Suprapubic skin (tissue), 4 donors: ENCODE measurements around the gene TSR1. TPM values are rescaled to one million over a fixed set of nuclear protein-coding genes. Genes with fewer than 3 reads are reported as not detected.

ENCODE experiments used
- DNase-seq, 2 donors: peaks; one replicate each; pipeline ENCODE4 v3.0.0-alpha.2; 2019; ENCODE audit warnings: low spot score in 2 of 2
- H3K27ac ChIP-seq: fragments of 200-600 bp; sonication (generic); one replicate; pipeline ENCODE4 v1.5.1; 2019
- H3K27me3 ChIP-seq: fragments of 200-600 bp; sonication (generic); one replicate; pipeline ENCODE4 v1.5.1; 2019
- H3K36me3 ChIP-seq: fragments of 200-600 bp; sonication (generic); one replicate; pipeline ENCODE4 v1.5.1; 2019
- H3K4me1 ChIP-seq: fragments of 200-600 bp; sonication (generic); one replicate; pipeline ENCODE4 v1.5.1; 2019
- H3K4me3 ChIP-seq: fragments of 200-600 bp; sonication (generic); one replicate; pipeline ENCODE4 v1.5.1; 2019; ENCODE audit warnings: mild to moderate bottlenecking
- H3K9me3 ChIP-seq: fragments of 200-600 bp; sonication (generic); one replicate; pipeline ENCODE4 v1.5.1; 2019
- EP300 ChIP-seq: sonication (generic); formaldehyde crosslinking; IDR thresholded peaks from one replicate; pipeline ENCODE4 v1.6.1; 2017; ENCODE audit warnings: antibody characterized with exemption
- POLR2A ChIP-seq, 2 donors: fragments of 450-650 bp; IDR thresholded peaks; one replicate each; pipeline ENCODE4 v1.6.1; 2017; ENCODE audit warnings: antibody characterized with exemption in 2 of 2, mild to moderate bottlenecking in 2 of 2, moderate library complexity in 2 of 2
- POLR2AphosphoS5 ChIP-seq, 3 donors: sonication (generic); formaldehyde crosslinking; IDR thresholded peaks; one replicate each; pipeline ENCODE4 v1.6.1; 2017; ENCODE audit warnings: antibody characterized with exemption in 3 of 3
- WGBS: methylation state at CpG from one replicate; pipeline ENCODE4 v1.1.5; 2018; 5-methylcytosine and 5-hydroxymethylcytosine counted together
- total RNA-seq, 4 donors: library from RNA; depleted of rRNA; stranded (reverse); fragments of >200 nt; gene quantifications; one replicate each; pipeline ENCODE4 v1.1.0, GENCODE V29; 2016
- TF ChIP-seq, protein P1 (sequence below), 2 donors: fragments of 200-600 bp in 1 of 2; fragments of 450-650 bp in 1 of 2; sonication (generic) in 1 of 2; IDR thresholded peaks; one replicate each; pipeline ENCODE4 v1.5.1; 2016 to 2019; ENCODE audit warnings: antibody characterized with exemption in 2 of 2, mild to moderate bottlenecking in 1 of 2, moderate library complexity in 1 of 2

Gene TSR1
- total RNA-seq, 4 donors from 2014 or later, result 44.3 to 68.6 (median 59.3) TPM

DNA sequence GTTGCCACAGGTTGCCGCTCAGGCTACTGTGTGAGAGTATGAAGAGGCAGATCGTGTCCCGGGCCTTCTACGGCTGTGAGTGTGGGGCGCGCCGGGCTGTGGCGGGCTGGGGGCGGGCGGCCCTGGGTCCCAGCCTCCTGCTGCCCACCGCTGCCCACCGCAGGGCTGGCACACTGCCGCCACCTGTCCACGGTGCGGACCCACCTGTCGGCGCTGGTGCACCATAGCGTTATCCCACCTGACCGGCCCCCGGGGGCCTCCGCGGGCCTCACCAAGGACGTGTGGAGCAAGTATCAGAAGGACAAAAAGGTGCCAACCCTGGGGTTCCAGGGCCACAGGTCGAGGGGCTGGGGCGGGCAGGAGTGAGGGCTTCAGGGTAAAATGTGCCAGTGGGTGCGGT lies 35.9 kb upstream of the TSR1 start:
- WGBS, result 98% methylated on average over 18 of the region's 26 CpGs
- Histone ChIP-seq H3K36me3 (peaks cover 54% of the 10 kb centered on the region), H3K27ac (no peak overlapping the region), H3K4me3 (no peak overlapping the region), H3K9me3 (no peaks in the 10 kb centered on the region), H3K4me1 (peaks cover 13% of the 10 kb centered on the region), H3K27me3 (no peaks in the 10 kb centered on the region)
- TF ChIP-seq, protein P1, sequence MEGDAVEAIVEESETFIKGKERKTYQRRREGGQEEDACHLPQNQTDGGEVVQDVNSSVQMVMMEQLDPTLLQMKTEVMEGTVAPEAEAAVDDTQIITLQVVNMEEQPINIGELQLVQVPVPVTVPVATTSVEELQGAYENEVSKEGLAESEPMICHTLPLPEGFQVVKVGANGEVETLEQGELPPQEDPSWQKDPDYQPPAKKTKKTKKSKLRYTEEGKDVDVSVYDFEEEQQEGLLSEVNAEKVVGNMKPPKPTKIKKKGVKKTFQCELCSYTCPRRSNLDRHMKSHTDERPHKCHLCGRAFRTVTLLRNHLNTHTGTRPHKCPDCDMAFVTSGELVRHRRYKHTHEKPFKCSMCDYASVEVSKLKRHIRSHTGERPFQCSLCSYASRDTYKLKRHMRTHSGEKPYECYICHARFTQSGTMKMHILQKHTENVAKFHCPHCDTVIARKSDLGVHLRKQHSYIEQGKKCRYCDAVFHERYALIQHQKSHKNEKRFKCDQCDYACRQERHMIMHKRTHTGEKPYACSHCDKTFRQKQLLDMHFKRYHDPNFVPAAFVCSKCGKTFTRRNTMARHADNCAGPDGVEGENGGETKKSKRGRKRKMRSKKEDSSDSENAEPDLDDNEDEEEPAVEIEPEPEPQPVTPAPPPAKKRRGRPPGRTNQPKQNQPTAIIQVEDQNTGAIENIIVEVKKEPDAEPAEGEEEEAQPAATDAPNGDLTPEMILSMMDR (IDR thresholded peaks at IDR 0.05), result no peak
- TF ChIP-seq EP300 (no peak), POLR2AphosphoS5 (IDR thresholded peaks at IDR 0.05) (no peak)
- no peak for DNase-seq

DNA sequence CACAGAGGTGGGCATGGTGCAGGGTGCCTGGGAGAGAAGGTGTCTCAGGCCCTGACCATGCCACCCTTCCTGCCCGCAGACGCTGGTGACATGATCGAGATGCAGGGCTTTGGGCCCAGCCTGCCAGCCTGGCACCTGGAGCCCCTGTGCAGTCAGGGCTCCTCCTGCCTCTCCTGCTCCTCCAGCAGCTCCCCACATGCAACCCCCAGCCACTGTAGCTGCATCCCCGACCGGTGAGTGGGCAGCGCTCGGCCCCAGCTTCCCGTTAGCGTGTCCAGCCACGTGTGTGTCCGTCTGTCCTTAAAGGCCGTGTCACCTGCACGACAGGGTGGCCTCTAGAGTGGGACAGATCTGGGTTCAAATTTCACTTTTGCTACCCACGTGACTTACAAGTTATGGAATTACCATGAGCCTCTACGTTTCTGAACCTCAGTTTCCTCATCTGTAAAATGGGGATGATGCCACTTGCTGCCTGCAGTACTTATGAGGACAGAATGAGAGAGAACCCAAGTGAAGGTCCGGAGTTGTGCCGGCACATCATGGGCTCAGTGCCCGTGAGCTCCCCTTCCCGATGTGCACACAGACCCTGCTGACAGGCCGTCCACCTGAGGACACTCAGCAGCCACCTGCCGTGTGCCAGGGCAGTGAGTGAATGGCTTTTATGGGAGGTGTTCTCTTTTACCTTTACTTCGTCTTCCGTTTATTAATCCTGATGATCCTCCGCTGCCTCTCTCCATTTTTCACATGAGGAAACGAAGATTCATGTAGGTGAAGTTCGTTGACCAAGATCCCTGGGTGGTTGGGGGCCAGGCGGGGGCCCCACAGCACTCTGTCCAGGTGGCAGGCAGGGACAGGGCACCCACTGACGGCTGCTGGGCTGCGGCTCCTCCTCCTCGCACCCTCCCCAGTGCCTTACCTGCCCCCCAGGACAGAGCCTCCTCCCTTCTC lies 35.2 kb upstream of the TSR1 start:
- peaks cover 53% of the 10 kb centered on the region for H3K36me3 ChIP-seq
- H3K9me3 ChIP-seq, result no peaks in the 10 kb centered on the region
- DNase-seq, result no peak
- TF ChIP-seq, protein P1 (IDR thresholded peaks at IDR 0.05), result no peak
- H3K27me3 ChIP-seq, result no peaks in the 10 kb centered on the region
- no peak overlapping the region for H3K27ac ChIP-seq
- 90% methylated on average over 27 of the region's 30 CpGs for WGBS
- H3K4me1 ChIP-seq, result peaks cover 13% of the 10 kb centered on the region
- no peak overlapping the region for H3K4me3 ChIP-seq

DNA sequence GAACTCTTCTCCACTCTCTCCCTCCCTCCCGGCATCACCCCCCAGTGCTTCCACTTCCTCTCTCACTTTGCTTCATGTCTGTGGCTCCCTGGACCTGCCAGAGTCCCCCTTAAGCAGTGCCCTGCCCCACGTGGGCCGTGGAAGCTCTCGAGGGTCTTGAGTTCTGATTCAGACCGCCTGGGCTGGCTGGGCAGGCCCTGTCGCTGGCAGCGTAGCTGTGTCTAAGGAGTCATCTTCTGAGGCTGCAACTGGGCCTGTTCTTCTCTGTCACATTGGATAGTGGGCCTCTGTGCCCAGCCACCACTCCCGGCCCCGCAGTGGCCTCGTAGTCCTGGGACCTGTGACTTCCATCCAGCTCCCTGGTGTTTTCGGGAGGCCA lies 33.9 kb upstream of the TSR1 start:
- TF ChIP-seq POLR2AphosphoS5 (IDR thresholded peaks at IDR 0.05), result no peak
- TF ChIP-seq EP300, result no peak
- TF ChIP-seq, protein P1 (IDR thresholded peaks at IDR 0.05), result no peak
- Histone ChIP-seq H3K9me3 (no peaks in the 10 kb centered on the region), H3K4me3 (no peak overlapping the region), H3K27ac (no peak overlapping the region), H3K36me3 (peaks cover 46% of the 10 kb centered on the region), H3K27me3 (no peaks in the 10 kb centered on the region), H3K4me1 (peaks cover 11% of the 10 kb centered on the region)
- DNase-seq, result no peak
- WGBS, result 83% methylated on average over 11 of the region's 11 CpGs

DNA sequence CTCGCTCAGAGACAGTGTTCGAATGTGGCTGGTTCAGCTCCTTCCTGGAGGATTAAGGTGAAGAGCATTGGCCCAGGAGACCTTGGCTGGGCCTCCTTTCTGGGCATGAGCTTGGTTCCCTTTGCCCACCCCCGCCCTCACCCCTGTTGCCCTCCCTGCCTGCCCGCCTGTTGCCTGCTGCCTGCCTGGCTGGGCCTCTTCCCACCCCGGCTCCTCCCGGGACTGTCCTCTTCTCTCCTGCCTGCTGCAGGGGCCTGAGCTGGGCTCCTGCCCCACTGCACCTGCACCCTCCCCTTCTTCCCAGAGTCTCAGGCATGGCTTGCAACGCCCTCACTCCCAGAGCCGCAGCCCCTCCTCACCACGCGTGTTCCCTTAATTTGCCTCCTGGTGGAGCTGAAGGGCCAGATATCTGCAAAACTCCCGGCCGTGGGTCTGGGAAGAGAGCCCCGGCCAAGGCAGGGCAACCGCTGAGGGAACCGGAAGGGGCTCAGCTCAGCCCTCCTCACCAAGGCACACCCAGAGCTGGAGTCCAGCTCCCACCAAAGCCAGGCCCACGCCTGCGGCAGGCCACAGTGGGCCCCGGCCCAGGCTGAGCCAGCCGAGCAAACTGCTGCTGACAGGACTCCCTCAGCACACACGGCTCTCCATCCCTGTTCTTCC lies 33.4 kb upstream of the TSR1 start:
- no peaks in the 10 kb centered on the region for H3K9me3 ChIP-seq
- DNase-seq, result no peak
- H3K4me1 ChIP-seq, result peaks cover 10% of the 10 kb centered on the region
- peaks cover 43% of the 10 kb centered on the region for H3K36me3 ChIP-seq
- H3K4me3 ChIP-seq, result no peak overlapping the region
- H3K27ac ChIP-seq, result no peak overlapping the region
- 75% methylated on average over 15 of the region's 20 CpGs for WGBS
- H3K27me3 ChIP-seq, result no peaks in the 10 kb centered on the region
- no peak for TF ChIP-seq EP300
- TF ChIP-seq POLR2AphosphoS5 (IDR thresholded peaks at IDR 0.05), result no peak
- no peak for TF ChIP-seq POLR2A (IDR thresholded peaks at IDR 0.05)
- TF ChIP-seq, protein P1 (IDR thresholded peaks at IDR 0.05), result no peak

DNA sequence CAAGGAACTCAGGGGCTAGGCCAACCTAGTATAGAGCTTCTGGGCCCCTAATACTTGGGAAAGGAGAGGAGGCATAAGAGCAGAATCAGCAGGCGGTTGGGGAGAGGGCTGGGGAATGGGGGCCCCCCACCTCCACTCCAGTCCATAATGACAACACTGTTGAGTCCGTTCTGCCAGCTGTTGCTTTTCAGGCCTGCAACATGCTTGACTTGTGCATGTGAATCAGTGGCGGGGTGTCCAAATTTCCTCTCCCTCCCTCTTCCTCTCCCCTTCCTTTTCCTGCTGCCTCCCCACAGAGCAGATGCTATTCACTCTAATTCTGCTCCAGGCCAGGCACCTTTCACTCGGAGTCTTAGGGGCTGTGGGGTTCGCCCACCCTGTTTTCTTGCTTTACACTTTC lies 32.8 kb upstream of the TSR1 start:
- no peak for DNase-seq
- no peak overlapping the region for H3K27ac ChIP-seq
- H3K4me1 ChIP-seq, result peaks cover 16% of the 10 kb centered on the region
- no peak overlapping the region for H3K4me3 ChIP-seq
- peaks cover 49% of the 10 kb centered on the region for H3K36me3 ChIP-seq
- no peak for TF ChIP-seq POLR2AphosphoS5 (IDR thresholded peaks at IDR 0.05)
- no peak for TF ChIP-seq EP300
- TF ChIP-seq POLR2A (IDR thresholded peaks at IDR 0.05), result no peak
- TF ChIP-seq, protein P1 (IDR thresholded peaks at IDR 0.05), result no peak
- 80% methylated on average over 5 of the region's 5 CpGs for WGBS
- no peaks in the 10 kb centered on the region for H3K27me3 ChIP-seq
- H3K9me3 ChIP-seq, result no peaks in the 10 kb centered on the region
